HEK293 (cell line): Measurements from ENCODE around the gene MBD1.

Experiments
- MYNN ChIP-seq: fragments of 450-650 bp; formaldehyde crosslinking; IDR thresholded peaks from 2 replicates; pipeline ENCODE4 v1.5.1; 2016; ENCODE audit warnings: missing biosample characterization, missing genetic modification characterization, borderline replicate concordance
- YY2 ChIP-seq: fragments of 450-650 bp; formaldehyde crosslinking; IDR thresholded peaks from 2 replicates; pipeline ENCODE4 v1.5.1; 2016; ENCODE audit warnings: missing biosample characterization, missing genetic modification characterization
- ZBTB7A ChIP-seq: fragments of 450-650 bp; formaldehyde crosslinking; IDR thresholded peaks from 2 replicates; pipeline ENCODE4 v1.5.1; 2016; ENCODE audit warnings: low read depth, missing biosample characterization, missing genetic modification characterization
- ZNF10 ChIP-seq: fragments of 450-650 bp; formaldehyde crosslinking; IDR thresholded peaks from 2 replicates; pipeline ENCODE4 v1.5.1; 2017; ENCODE audit warnings: missing biosample characterization, missing genetic modification characterization
- ZNF146 ChIP-seq: fragments of 450-650 bp; formaldehyde crosslinking; IDR thresholded peaks from 2 replicates; pipeline ENCODE4 v1.5.1; 2016; ENCODE audit warnings: missing biosample characterization, missing genetic modification characterization
- ZNF274 ChIP-seq, 2 experiments: fragments of 200-500 bp in 1 of 2; fragments of 450-650 bp in 1 of 2; sonication (Bioruptor generic) in 1 of 2; formaldehyde crosslinking in 1 of 2; IDR thresholded peaks; 2 replicates each; pipeline versions ENCODE4 v1.5.1 to v1.6.1; 2014 to 2016; ENCODE audit warnings: borderline replicate concordance in 1 of 2, inconsistent platforms in 1 of 2, low read length in 1 of 2, missing biosample characterization in 1 of 2, missing genetic modification characterization in 1 of 2
- ZNF610 ChIP-seq: fragments of 450-650 bp; formaldehyde crosslinking; IDR thresholded peaks from 2 replicates; pipeline ENCODE4 v1.5.1; 2016; ENCODE audit warnings: missing biosample characterization, missing genetic modification characterization, borderline replicate concordance
- TF ChIP-seq, protein P1 (sequence below): fragments of 450-650 bp; formaldehyde crosslinking; IDR thresholded peaks from 2 replicates; pipeline ENCODE4 v1.5.1; 2016; ENCODE audit warnings: missing biosample characterization, missing genetic modification characterization

GRCh38 chr18:50266248-50266704 is 15.0 kb downstream of the MBD1 start, which contains the start of gene CFAP53:
- TF ChIP-seq, protein P1, sequence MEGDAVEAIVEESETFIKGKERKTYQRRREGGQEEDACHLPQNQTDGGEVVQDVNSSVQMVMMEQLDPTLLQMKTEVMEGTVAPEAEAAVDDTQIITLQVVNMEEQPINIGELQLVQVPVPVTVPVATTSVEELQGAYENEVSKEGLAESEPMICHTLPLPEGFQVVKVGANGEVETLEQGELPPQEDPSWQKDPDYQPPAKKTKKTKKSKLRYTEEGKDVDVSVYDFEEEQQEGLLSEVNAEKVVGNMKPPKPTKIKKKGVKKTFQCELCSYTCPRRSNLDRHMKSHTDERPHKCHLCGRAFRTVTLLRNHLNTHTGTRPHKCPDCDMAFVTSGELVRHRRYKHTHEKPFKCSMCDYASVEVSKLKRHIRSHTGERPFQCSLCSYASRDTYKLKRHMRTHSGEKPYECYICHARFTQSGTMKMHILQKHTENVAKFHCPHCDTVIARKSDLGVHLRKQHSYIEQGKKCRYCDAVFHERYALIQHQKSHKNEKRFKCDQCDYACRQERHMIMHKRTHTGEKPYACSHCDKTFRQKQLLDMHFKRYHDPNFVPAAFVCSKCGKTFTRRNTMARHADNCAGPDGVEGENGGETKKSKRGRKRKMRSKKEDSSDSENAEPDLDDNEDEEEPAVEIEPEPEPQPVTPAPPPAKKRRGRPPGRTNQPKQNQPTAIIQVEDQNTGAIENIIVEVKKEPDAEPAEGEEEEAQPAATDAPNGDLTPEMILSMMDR (tag by site-specific recombination), result no peak; the same call in 1 of the 2 replicates
- TF ChIP-seq MYNN, result 0 out of 2 replicates have a peak, but pooled peaks have one; percentile 12
- TF ChIP-seq ZNF10 (tag by site-specific recombination), result no peak
- TF ChIP-seq ZNF610, result no peak; the same call in 1 of the 2 replicates
- no peak for TF ChIP-seq ZBTB7A (tag by site-specific recombination)
- no peak for TF ChIP-seq ZNF274 (IDR thresholded peaks at IDR 0.05; ENCODE audit: low read length)
- TF ChIP-seq ZNF274 (tag by site-specific recombination; IDR thresholded peaks at IDR 0.05; ENCODE audit: borderline replicate concordance), result no peak
- 0 out of 2 replicates have a peak, but pooled peaks have one; percentile 30 for TF ChIP-seq YY2
- TF ChIP-seq ZNF146 (tag by site-specific recombination), result no peak
